Thyroid gland (tissue), 4 donors: Measurements from ENCODE around the gene KTN1.

Source experiments
- CTCF ChIP-seq, 6 experiments: fragments of 200-600 bp in 3 of 6; fragments of 450-650 bp in 3 of 6; sonication (generic) in 3 of 6; IDR thresholded peaks; one replicate each; pipeline ENCODE4 v1.5.1; 2016 to 2019; ENCODE audit warnings: antibody characterized with exemption in 6 of 6, mild to moderate bottlenecking in 2 of 6, inconsistent platforms in 1 of 6, moderate library complexity in 1 of 6
- POLR2A ChIP-seq, 2 donors: fragments of 450-650 bp; IDR thresholded peaks; one replicate each; pipeline ENCODE4 v1.6.1; 2017; ENCODE audit warnings: antibody characterized with exemption in 2 of 2, mild to moderate bottlenecking in 2 of 2, moderate library complexity in 1 of 2

- TF ChIP-seq CTCF (IDR thresholded peaks at IDR 0.05) (no peak), POLR2A (IDR thresholded peaks at IDR 0.05) (no peak)
Observed at GRCh38 chr14:55562135-55562534, 17.9 kb upstream of the KTN1 start.
